Fibroblast of the conjunctiva (primary cell): Measurements from ENCODE around the gene TIPIN.
A peak's percentile ranks its signal among the peaks of the same experiment; 100 is the strongest.
"Not testable (repeated sequence)": the region's sequence is repeated elsewhere in the genome, so short reads cannot be mapped to it uniquely, and the experiment has no call there.

Source experiments
- DNase-seq: peaks from one replicate; pipeline ENCODE4 v3.0.0-alpha.2; 2010; ENCODE audit warnings: low read depth

The TIPIN gene

GRCh38 chr15:66356359-66357236 is at the start of gene TIPIN:
TSS of gene TIPIN (minus strand) at chr15:66356685. CDS start at chr15:66352947, 3,738 bp downstream.
- DNase-seq = peak; percentile 92

- DNase-seq = peak; percentile 5
These were observed 49.1 kb upstream of the TIPIN start for GRCh38 chr15:66405615-66406014.

- no peak for DNase-seq
These were observed 48.5 kb upstream of the TIPIN start for GRCh38 chr15:66405007-66405406.

- DNase-seq = no peak
These were observed 48.0 kb upstream of the TIPIN start for GRCh38 chr15:66404532-66404931.

- DNase-seq = no peak
These were observed 47.6 kb upstream of the TIPIN start for GRCh38 chr15:66404122-66404521.

- DNase-seq = no peak
These were observed 46.8 kb upstream of the TIPIN start for GRCh38 chr15:66403323-66403722.

GRCh38 chr15:66402761-66403284 is 46.3 kb upstream of the TIPIN start:
- no peak for DNase-seq

- DNase-seq = no peak
These were observed 44.9 kb upstream of the TIPIN start for GRCh38 chr15:66401130-66402021.

GRCh38 chr15:66400351-66400774 is 43.9 kb upstream of the TIPIN start:
- no peak for DNase-seq

GRCh38 chr15:66399276-66399675 is 42.8 kb upstream of the TIPIN start:
- DNase-seq = no peak

GRCh38 chr15:66394915-66395314 is 38.4 kb upstream of the TIPIN start:
- DNase-seq = no peak

GRCh38 chr15:66394472-66394871 is 38.0 kb upstream of the TIPIN start:
- no peak for DNase-seq

GRCh38 chr15:66393037-66393436 is 36.6 kb upstream of the TIPIN start:
- DNase-seq = not testable (repeated sequence)

GRCh38 chr15:66390678-66391077 is 34.2 kb upstream of the TIPIN start:
- DNase-seq = no peak

GRCh38 chr15:66389859-66390381 is 33.4 kb upstream of the TIPIN start:
- DNase-seq = no peak

GRCh38 chr15:66389098-66389858 is 32.8 kb upstream of the TIPIN start:
- no peak for DNase-seq

GRCh38 chr15:66388576-66388975 is 32.1 kb upstream of the TIPIN start:
- DNase-seq = no peak

GRCh38 chr15:66388043-66388363 is 31.5 kb upstream of the TIPIN start:
- DNase-seq = no peak

GRCh38 chr15:66387163-66388042 is 30.9 kb upstream of the TIPIN start:
- DNase-seq = no peak

- DNase-seq = peak; percentile 91
These were observed 30.0 kb upstream of the TIPIN start, which contains the start of gene MAP2K1 for GRCh38 chr15:66386204-66387123. TSS of gene MAP2K1 (plus strand) at chr15:66386912. CDS start at chr15:66387348, 436 bp downstream.
